K562 (cell line): ENCODE measurements around the gene FN1. TPM values are rescaled to one million over a fixed set of nuclear protein-coding genes. Genes with fewer than 3 reads are reported as not detected.

Experiments used
- ARID3A ChIP-seq: IDR thresholded peaks from 2 replicates; pipeline ENCODE4 v1.6.1; 2012; ENCODE audit warnings: low read depth, low read length, improper control_type of control experiment, borderline replicate concordance
- CTCF ChIP-seq, 3 experiments: IDR thresholded peaks in 2 of 3; conservative IDR thresholded peaks in 1 of 3; 2 replicates each; pipeline ENCODE4 v1.5.1; 2011 to 2012; ENCODE audit warnings: low read length in 3 of 3, mild to moderate bottlenecking in 3 of 3, control low read depth in 2 of 3, improper control_type of control experiment in 1 of 3, inconsistent platforms in 1 of 3, low read depth in 1 of 3, mixed read lengths in 1 of 3, moderate library complexity in 1 of 3; ENCODE audit not compliant: insufficient read depth in 2 of 3
- DEAF1 ChIP-seq: fragments of 450-650 bp; formaldehyde crosslinking; IDR thresholded peaks from 2 replicates; pipeline ENCODE4 v1.4.0; 2020; ENCODE audit warnings: mild to moderate bottlenecking, moderate library complexity
- PTRF ChIP-seq: fragments of 450-650 bp; IDR thresholded peaks from 2 replicates; pipeline ENCODE4 v1.6.1; 2016; ENCODE audit warnings: mild to moderate bottlenecking, missing genetic modification characterization, missing compliant biosample characterization
- REST ChIP-seq, 2 experiments: fragments of 450-650 bp; formaldehyde crosslinking in 1 of 2; IDR thresholded peaks; 2 replicates each; pipeline versions ENCODE4 v1.4.0 to v1.6.1; 2014 to 2020; ENCODE audit warnings: mild to moderate bottlenecking in 2 of 2, borderline replicate concordance in 1 of 2, low read depth in 1 of 2
- SMARCA5 ChIP-seq: fragments of 450-650 bp; IDR thresholded peaks from 2 replicates; pipeline ENCODE4 v1.6.1; 2016
- ZC3H8 ChIP-seq: fragments of 450-650 bp; IDR thresholded peaks from 2 replicates; pipeline ENCODE4 v1.6.1; 2017
- polyA plus RNA-seq, 8 experiments: library from polyadenylated mRNA; depleted of rRNA in 4 of 8; stranded (reverse) in 5 of 8; unstranded in 3 of 8; fragments of >200 nt; fragmentation: Nextera tagmentation in 2 of 8; fragmentation: Illumina TruSeq in 1 of 8; extraction: Ambion mirVana in 2 of 8; extraction: Trizol in 1 of 8; gene quantifications; 2 replicates each; pipeline versions ENCODE4 v1.2.1 to v1.2.3, GENCODE V29; 2011 to 2014; ENCODE audit warnings: inconsistent platforms in 1 of 8, missing spikeins in 1 of 8
- total RNA-seq, 7 experiments: library from RNA; depleted of rRNA in 6 of 7; stranded (reverse); fragments of >200 nt in 6 of 7; fragmentation: Illumina TruSeq in 2 of 7; extraction: Trizol in 2 of 7; gene quantifications; 2 replicates each; pipeline versions ENCODE4 v1.2.1 to v1.2.3, GENCODE V29; 2011 to 2021; ENCODE audit warnings: low replicate concordance in 1 of 7

Gene FN1
- total and polyA plus RNA-seq, 9 of the 15 experiments (the other 6 are each of a cell fraction or from before 2014, with no cell fraction given) = 7.4 to 19.1 (median 11.2) TPM

- TF ChIP-seq REST (IDR thresholded peaks at IDR 0.05; ENCODE audit: borderline replicate concordance) = peak; percentile 68; the same call in 1 of the 2 replicates
- TF ChIP-seq REST (CRISPR knock-in tag; IDR thresholded peaks at IDR 0.05; ENCODE audit: low read depth) = no peak
- no peak for TF ChIP-seq SMARCA5
- peak; percentile 65 for TF ChIP-seq DEAF1 (CRISPR knock-in tag)
- no peak for TF ChIP-seq PTRF (tag)
- TF ChIP-seq CTCF (IDR thresholded peaks at IDR 0.05 in 2 of 3, conservative IDR thresholded peaks at IDR 0.05 in 1 of 3; ENCODE audit: insufficient read depth in 2 of 3, low read depth in 1 of 3, low read length in 3 of 3) = peak; percentile 45 to 72 (median 64); a peak in 5 of 6 replicates
- peak; percentile 77; the same call in 1 of the 2 replicates for TF ChIP-seq ARID3A
- no peak for TF ChIP-seq ZC3H8
- TF ChIP-seq, all 486 proteins: peak for 6
Measured at GRCh38 chr2:215454519-215455246, 18.8 kb upstream of the FN1 start (continued).
